Body of pancreas (tissue), 4 donors: ENCODE results near the gene IPO11.

Source experiments
- CTCF ChIP-seq, 7 experiments: fragments of 450-650 bp in 4 of 7; fragments of 200-600 bp in 3 of 7; sonication (generic) in 3 of 7; IDR thresholded peaks; one replicate each; pipeline ENCODE4 v1.5.1; 2016 to 2019; ENCODE audit warnings: antibody characterized with exemption in 7 of 7
- POLR2A ChIP-seq, 3 donors: fragments of 450-650 bp; IDR thresholded peaks; one replicate each; pipeline ENCODE4 v1.6.1; 2016; ENCODE audit warnings: antibody characterized with exemption in 3 of 3, mild to moderate bottlenecking in 2 of 3

GRCh38 chr5:62627121-62627520 lies 214.6 kb downstream of the IPO11 start:
- TF ChIP-seq CTCF (IDR thresholded peaks at IDR 0.05) = no peak
- no peak for TF ChIP-seq POLR2A (IDR thresholded peaks at IDR 0.05)
